ENCODE data around the gene DNAJA2. TPM values are rescaled to one million over a fixed set of nuclear protein-coding genes. Genes with fewer than 3 reads are reported as not detected.

DNAJA2 gene
- total RNA-seq, 4 donors from 2014 or later = 25.3 to 79.4 (median 40.1) TPM

GRCh38 chr16:46929378-46930332, 43.8 kb downstream of the DNAJA2 start:
- DNase-seq = peak; percentile 27 to 39
- Histone ChIP-seq H3K4me1 (no peaks in the 10 kb centered on the region), H3K9me3 (no peaks in the 10 kb centered on the region), H3K36me3 (no peaks in the 10 kb centered on the region), H3K27ac (no peak overlapping the region), H3K27me3 (no peaks in the 10 kb centered on the region), H3K4me3 (no peak overlapping the region)
- intact Hi-C loops (cut with DNase I; ENCODE audit: low total_unique reads) = no loop called here
- peak; percentile 33 to 61 (median 56) for TF ChIP-seq CTCF (IDR thresholded peaks at IDR 0.05)
- TF ChIP-seq POLR2A (IDR thresholded peaks at IDR 0.05) = no peak

- no peak overlapping the region for H3K27ac ChIP-seq
- intact Hi-C loops (cut with DNase I; ENCODE audit: low total_unique reads) = no loop called here
- no peaks in the 10 kb centered on the region for H3K4me1 ChIP-seq
Observed at GRCh38 chr16:46928811-46929210, 44.7 kb downstream of the DNAJA2 start.

GRCh38 chr16:46927273-46927672, 46.2 kb downstream of the DNAJA2 start:
- no peaks in the 10 kb centered on the region for H3K9me3 ChIP-seq
- H3K36me3 ChIP-seq = no peaks in the 10 kb centered on the region
- H3K4me3 ChIP-seq = no peak overlapping the region
- TF ChIP-seq POLR2A (IDR thresholded peaks at IDR 0.05) (no peak), CTCF (IDR thresholded peaks at IDR 0.05) (no peak)
- no peaks in the 10 kb centered on the region for H3K27me3 ChIP-seq
- H3K4me1 ChIP-seq = no peaks in the 10 kb centered on the region
- DNase-seq = no peak
- no peak overlapping the region for H3K27ac ChIP-seq
- intact Hi-C loops (cut with DNase I; ENCODE audit: low total_unique reads) = no loop called here

More at GRCh38 chr16:46928811-46929210, 44.7 kb downstream of the DNAJA2 start:
- H3K4me3 ChIP-seq = no peak overlapping the region
- no peaks in the 10 kb centered on the region for H3K36me3 ChIP-seq
- no peaks in the 10 kb centered on the region for H3K27me3 ChIP-seq
- H3K9me3 ChIP-seq = no peaks in the 10 kb centered on the region
- no peak for TF ChIP-seq CTCF (IDR thresholded peaks at IDR 0.05)
- no peak for TF ChIP-seq POLR2A (IDR thresholded peaks at IDR 0.05)
- DNase-seq = no peak

- H3K4me3 ChIP-seq = no peak overlapping the region
- H3K36me3 ChIP-seq = no peaks in the 10 kb centered on the region
- TF ChIP-seq POLR2A (IDR thresholded peaks at IDR 0.05) = no peak
- DNase-seq = no peak
- H3K27me3 ChIP-seq = no peaks in the 10 kb centered on the region
- no peak overlapping the region for H3K27ac ChIP-seq
- intact Hi-C loops (cut with DNase I; ENCODE audit: low total_unique reads) = no loop called here
- no peaks in the 10 kb centered on the region for H3K4me1 ChIP-seq
- H3K9me3 ChIP-seq = no peaks in the 10 kb centered on the region
Observed at GRCh38 chr16:46926470-46927225, 46.8 kb downstream of the DNAJA2 start.

- no peaks in the 10 kb centered on the region for H3K9me3 ChIP-seq
- intact Hi-C loops (cut with DNase I; ENCODE audit: low total_unique reads) = no loop called here
- DNase-seq = no peak
- TF ChIP-seq CTCF (IDR thresholded peaks at IDR 0.05) (no peak), POLR2A (IDR thresholded peaks at IDR 0.05) (no peak)
- H3K36me3 ChIP-seq = no peaks in the 10 kb centered on the region
- H3K27me3 ChIP-seq = no peaks in the 10 kb centered on the region
- H3K4me3 ChIP-seq = no peak overlapping the region
- no peak overlapping the region for H3K27ac ChIP-seq
- H3K4me1 ChIP-seq = no peaks in the 10 kb centered on the region
Observed at GRCh38 chr16:46924402-46924801, 49.1 kb downstream of the DNAJA2 start.

All from uterus (tissue), 4 donors.